HG02884 (cell line): ENCODE data around the gene OR6X1.
A peak's percentile ranks its signal among the peaks of the same experiment; 100 is the strongest.
"Not testable (repeated sequence)": the region's sequence is repeated elsewhere in the genome, so short reads cannot be mapped to it uniquely, and the experiment has no call there.

Source experiments
- ATAC-seq: cut with Tn5 transposase; IDR thresholded peaks from one replicate; pipeline ENCODE4 v1.9.1; 2021; ENCODE audit warnings: mild to moderate bottlenecking, moderate library complexity; ENCODE audit not compliant: unreplicated experiment

OR6X1 gene

DNA sequence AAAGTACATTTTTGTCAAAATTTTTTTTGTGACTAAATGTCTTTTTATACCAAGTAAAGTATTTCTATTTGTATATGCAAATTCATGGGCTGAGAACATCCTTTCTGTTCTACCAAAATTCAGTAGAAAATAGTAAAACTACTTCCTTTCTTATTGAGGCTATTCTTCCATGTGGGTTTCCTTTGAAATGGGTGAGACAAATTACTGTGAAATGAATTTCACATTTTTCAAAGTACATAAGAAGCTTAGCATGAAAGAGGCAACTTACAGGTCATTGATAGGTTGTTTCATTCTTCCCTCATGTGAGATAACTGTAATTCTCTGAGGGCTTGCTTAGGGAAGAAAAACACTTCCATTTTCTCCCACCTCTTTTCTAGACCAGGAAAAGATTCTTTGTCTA, 1.0 kb upstream of the OR6X1 start:
- ATAC-seq = no peak

DNA sequence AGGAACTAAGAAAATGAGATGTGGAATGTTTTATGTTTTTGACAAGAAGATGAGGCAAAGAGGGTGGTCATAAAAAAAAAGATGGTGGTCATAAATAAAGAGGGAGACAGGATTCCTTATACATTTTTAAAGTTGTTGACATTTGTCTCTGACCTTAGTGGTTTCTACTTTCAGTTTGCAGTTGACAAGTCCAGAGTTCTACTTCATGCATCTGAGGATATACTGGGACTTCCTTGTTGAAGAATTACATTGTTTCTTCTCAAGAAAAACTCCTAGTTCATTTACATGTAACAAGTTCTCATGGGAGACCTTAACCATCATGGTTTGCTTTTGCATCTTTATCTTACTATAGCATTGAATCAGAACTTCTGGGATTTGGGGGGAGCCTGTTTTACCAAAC, 1.2 kb downstream of the OR6X1 start:
- peak; percentile 52 for ATAC-seq

- no peak for ATAC-seq
These were observed 2.5 kb downstream of the OR6X1 start for GRCh38 chr11:123751781-123752180.

- ATAC-seq = not testable (repeated sequence)
These were observed 6.0 kb downstream of the OR6X1 start for GRCh38 chr11:123748349-123748748.

GRCh38 chr11:123745764-123746451, 8.4 kb downstream of the OR6X1 start:
- no peak for ATAC-seq

- ATAC-seq = no peak
These were observed 11.6 kb downstream of the OR6X1 start for GRCh38 chr11:123742724-123743120.

- no peak for ATAC-seq
These were observed 12.1 kb downstream of the OR6X1 start for GRCh38 chr11:123742031-123742723.

DNA sequence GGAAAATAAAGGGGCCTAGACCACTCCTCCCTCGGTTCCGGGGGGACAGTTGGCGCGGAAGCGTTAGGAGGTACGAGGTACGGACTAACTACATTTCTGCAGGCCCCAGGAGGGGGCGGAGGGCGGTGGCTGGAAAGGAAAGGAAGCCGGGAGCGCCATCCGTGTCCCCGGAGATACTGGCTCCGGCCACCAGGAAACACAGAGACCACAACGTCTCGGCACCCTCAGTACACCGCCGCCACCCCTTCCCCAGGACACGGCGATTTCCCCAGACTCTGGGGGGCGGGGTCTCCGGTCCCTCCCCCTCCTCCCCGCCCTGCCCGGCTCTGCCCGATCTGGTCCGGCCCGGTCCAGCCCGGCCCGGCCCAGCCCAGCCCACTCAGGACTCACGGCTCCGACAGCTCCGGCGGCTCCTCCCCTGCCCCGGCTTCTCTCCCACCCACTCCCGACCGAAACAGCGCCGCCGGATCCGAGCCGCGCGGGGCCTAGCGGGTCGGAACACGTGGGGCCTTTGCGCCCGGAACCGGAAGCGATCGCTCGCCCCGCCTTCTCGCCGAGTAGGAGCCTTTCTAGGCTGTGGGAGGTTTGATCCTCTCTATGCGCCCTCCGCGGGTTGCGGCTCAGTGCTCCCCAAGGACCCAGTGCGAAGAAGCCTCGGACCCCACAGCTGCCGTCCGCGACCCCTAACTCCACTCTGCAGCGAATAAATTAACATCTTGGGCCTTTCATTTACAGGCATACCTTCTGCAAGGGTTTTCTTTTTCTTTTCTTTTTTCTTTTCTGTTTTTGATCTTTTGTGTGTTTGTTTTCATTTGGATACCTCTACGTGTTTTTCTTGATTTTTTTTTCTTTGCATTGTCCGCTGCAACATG, 12.9 kb downstream of the OR6X1 start, which contains the start of gene ZNF202:
TSS of gene ZNF202 (minus strand) at position 502 of the 872 bp plus-strand sequence. CDS start 10,772 bp downstream, outside the sequence.
- peak; percentile 98 for ATAC-seq

DNA sequence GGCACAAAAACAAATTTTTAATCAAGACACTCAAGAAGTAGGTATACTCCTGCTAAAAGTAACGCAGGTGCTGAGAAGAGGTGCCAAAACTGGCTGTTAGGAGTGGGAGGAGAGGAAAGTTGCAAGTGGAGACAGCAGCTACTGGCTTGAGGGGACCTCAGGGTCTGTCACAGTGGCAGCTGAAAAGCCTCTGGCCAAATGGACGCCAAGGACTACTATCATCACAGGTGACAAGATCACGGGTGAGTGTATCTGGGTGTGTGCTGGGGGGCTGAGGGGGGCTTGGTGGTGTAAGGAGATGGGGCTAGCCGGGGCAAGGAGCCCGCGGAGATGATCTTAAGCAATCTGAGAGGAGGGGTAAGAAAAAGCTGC, 13.5 kb downstream of the OR6X1 start:
- ATAC-seq = no peak

- ATAC-seq = no peak
These were observed 15.9 kb downstream of the OR6X1 start for GRCh38 chr11:123738374-123738773.

DNA sequence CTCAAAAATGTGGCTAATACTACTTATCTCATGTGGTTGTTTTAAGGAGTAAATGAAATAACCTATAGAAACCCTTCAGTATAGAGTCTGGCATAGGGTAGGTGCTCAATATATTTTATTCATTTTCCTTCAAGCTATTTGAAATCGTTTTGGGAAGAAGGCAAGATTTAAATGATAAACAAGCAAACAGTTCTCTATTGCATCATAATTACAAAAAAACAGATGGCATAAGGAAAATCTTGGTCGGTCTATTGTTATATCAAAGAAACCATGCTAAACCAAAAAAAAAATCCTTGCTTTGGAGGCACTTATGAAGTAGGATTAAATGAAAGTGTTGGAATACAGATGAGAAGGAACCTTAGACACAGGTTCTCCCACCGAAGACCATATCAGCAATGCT, 17.5 kb downstream of the OR6X1 start:
- ATAC-seq = no peak

- no peak for ATAC-seq
These were observed 24.7 kb downstream of the OR6X1 start for GRCh38 chr11:123729602-123730001.

DNA sequence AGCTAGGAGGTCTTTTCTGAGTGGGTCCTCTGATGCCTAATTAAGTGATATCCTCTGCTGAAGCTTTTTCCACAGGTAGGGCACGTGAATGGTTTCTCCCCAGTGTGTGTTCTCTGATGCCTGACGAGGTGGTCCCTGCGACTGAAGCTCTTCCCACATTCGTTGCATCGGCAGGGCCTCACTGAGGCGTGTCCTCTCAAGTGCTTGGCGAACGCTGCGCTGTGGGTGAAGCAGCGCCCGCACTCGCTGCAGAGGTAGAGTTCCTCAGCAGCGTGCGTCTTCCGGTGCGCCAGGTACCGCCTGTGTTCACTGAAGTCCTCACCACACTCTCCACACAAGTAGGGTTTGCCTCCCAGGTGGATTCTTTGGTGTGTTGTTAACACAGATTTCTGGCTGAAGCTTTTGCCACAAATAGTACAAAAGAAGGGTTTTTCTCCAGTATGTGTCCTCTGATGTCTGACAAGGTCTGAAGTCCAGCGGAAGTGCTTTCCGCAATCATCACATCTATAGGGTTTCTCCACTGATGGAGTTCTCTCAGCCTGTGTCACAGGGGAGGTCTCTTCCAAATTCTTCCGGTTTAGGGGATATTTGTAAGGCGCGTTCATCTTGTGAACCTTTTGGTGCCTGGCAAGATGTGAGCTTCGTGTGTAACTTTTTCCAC, 28.2 kb downstream of the OR6X1 start:
- no peak for ATAC-seq

DNA sequence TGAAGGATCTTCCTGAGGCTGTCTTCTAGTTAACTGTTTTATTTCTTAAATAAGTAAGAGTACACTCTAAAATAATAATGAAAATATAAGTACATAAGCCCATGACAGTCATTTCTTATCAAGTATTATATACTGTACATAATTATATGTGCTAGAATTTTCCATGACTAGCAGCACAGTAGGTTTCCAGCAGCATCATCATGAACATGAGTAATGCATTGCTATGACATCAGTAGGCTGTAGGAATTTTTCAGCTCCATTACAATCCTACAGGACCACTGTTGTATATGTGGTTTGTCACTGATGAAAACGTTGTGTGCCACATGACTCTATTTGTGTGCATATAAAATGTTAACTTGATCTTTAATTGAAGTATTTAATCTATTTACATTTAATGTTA, 34.9 kb downstream of the OR6X1 start:
- ATAC-seq = no peak

- ATAC-seq = no peak
These were observed 35.8 kb downstream of the OR6X1 start for GRCh38 chr11:123718469-123718868.

DNA sequence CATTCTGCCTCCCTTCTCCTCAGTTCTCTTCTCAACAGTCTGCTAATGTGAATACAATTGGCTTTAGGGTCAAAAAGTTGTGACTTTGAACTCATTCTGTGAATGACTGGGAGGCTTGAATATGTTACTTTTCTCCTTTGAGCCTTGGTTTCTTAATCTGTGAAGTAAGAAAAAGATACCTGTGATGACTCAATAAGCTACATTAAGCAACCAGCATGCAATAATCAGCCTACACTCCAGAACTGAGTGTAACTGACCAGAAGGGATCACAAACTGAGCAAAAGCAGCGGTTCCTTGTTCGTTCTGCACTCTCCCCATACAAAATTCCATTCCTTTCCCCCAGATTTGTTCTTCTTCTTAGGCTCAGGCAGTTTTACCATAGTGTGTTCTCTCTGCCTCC, 36.3 kb downstream of the OR6X1 start:
- ATAC-seq = no peak

GRCh38 chr11:123712627-123713026, 41.7 kb downstream of the OR6X1 start:
- ATAC-seq = not testable (repeated sequence)

DNA sequence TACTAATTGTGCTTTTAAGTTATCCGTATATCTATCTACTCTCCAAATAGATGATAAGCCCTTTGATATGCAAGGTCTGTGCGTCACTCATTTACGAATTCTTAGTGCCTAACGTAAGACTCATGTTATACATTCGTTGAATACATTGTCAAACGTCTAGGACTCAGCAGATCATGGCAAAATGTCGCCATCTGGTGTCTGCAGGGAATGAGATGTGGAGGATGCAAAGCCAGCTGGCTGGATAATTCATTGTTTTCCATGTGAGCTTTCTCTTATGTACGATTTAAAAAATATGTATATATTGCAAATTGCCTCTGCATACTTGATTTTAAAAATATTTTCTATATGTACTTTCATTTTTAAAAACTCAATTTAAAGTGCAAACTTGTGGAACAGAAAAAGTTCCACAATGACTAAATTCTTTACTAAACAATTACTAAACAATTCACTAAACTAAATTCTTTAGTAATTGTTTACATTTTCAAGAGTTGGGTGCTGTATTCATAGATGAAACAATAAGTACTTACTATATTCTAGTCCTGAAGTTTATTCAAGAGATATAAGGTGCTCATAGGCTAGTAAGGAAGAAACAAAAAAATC, 46.6 kb downstream of the OR6X1 start:
- peak; percentile 68 for ATAC-seq

DNA sequence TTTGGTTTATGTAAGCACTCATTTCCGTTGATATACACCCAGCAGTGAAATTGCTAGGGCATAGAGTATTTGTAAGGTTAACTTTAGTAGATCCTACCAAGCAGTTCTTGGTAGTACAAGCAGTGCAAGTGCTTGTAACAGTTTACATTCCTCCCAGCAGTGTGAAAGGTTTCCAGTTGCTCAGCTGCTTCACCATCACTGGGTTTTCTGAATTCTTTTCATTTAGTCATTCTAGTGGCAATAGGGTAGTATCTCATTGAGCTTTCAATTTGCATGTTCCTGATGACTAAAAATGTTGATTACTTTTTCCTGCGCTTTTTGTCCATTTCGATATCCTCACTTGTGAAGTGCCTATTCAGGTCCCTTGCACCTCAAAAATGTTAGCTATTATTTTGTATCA, 47.1 kb downstream of the OR6X1 start:
- no peak for ATAC-seq

DNA sequence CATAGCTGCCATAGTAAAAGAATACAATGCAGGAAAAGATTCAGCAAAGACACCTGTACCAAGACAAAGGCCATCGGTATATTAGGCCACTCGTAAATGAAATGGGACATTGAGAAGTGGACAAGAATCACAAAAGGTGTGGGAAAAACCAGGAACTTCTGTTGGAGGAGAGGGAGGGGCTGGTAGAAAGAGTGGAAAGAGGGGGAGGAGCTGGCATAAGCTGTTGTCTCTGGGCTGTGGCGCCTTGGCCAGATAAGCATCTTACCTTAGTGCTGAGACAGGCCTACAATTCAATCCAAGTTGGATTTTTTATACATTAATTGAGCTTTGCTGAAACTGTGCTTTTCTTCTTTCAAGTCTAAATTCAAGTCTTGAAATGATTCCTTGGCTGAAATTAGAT, 50.0 kb downstream of the OR6X1 start:
- ATAC-seq = no peak
